ENCODE data around the gene USP3. TPM values are rescaled to one million over a fixed set of nuclear protein-coding genes. Genes with fewer than 3 reads are reported as not detected.

Gene USP3
- total RNA-seq, 4 donors from 2014 or later = 40.4 to 66.2 (median 56.0) TPM

DNA sequence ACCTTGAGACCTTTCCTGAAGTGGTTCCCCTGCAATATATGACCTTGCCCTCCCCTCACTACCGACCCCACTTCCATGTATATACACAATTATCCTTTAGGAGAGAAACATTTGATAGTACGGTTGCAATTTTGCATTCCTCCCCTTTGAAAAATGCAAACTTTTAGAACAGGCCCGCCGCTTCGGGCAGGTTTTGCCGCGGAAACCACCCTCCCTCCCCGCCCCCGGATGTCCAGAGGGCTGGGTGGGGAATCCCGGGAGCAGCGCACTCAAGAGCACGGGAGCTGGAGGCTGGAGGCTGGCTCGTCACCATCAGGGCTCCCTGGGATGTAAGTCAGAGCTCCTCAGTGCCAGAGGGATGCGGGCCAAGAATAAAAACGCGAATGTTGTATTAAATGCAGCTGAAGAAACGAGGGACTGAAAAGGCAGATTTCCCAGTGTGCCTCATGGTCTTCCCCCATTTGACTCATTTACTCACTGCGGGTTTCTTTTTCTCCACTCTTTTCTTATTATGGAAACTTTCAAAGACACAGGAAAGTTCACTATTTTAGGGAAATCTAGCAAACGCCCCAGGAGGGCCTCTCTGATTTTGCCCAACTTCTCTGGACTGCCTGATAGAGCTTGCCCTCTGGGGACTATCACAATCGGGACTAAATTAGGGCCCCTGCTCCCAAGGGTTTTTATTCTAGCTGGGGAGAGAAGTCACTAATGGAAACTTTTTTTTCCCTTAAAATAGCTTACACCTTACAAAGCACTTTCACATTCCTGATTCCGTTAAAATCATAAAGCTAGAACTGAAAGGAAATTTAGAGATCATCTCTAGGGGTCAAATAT lies 2.9 kb upstream of the USP3 start:
- ATAC-seq (ENCODE audit: low FRiP score) (peak; percentile 51), DNase-seq (ENCODE audit: low spot score) (peak; percentile 80)
- TF ChIP-seq CTCF (IDR thresholded peaks at IDR 0.05) = no peak

DNA sequence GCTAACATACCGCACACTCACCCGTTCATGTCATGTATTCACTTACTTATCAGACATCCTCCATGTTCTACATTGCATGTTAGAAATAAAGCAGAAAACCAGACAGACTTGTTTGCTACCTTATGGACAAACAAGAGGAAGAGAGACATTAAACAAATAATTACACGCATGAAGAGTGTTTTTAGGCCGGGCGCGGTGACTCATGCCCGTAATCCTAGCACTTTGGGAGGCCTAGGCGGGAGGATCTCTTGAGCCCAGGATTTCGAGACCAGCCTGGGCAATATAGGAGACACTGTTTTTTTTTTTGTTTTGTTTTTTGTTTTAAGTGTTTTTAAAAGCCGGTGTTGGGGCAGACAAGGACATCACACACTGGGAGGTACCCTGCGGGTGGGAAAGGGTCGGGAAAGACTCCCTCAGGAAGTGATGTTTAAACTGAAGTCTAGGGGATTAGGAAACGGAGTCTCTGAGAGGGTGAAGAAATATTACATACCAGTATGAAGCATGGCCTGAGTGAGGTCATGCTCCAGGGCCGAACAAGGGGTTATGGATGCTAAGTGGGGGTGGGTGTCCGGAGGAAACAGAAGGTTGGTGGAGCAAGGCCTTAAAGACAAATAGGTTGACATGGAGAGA lies 2.1 kb upstream of the USP3 start:
- no peak for TF ChIP-seq CTCF (IDR thresholded peaks at IDR 0.05)
- DNase-seq (ENCODE audit: low spot score) (no peak), ATAC-seq (ENCODE audit: low FRiP score) (no peak)

GRCh38 chr15:63502843-63503738 lies 1.3 kb upstream of the USP3 start:
- TF ChIP-seq CTCF (IDR thresholded peaks at IDR 0.05) = no peak
- DNase-seq (ENCODE audit: low spot score) (peak; percentile 74), ATAC-seq (ENCODE audit: low FRiP score) (peak; percentile 66)

DNA sequence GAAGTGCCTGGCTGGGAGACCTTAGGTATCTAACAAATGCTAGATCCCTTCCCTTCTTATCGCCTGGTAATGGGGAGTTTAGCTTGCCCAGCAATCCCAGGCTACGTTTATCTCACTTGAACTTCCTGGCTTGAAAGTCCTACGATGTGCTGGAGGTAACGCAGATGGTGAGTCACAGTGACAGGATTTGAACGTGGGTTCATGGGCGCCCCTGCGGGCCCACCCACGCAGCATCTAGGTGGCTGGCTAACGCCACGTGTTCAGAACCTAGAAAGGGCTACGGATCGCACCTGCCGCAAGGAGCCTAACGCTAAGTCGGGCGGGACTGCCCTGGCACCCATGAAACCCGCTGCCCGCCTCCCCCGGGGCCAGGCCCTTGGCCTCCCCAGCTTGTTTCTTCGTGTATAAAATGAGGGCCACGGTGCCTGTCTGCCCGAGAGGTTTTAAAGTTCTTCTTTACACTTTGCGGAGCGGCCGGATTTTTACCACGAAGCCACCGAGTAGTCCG lies 600 bp upstream of the USP3 start:
- no peak for TF ChIP-seq CTCF (IDR thresholded peaks at IDR 0.05)
- DNase-seq (ENCODE audit: low spot score) (peak; percentile 45), ATAC-seq (ENCODE audit: low FRiP score) (peak; percentile 69)

DNA sequence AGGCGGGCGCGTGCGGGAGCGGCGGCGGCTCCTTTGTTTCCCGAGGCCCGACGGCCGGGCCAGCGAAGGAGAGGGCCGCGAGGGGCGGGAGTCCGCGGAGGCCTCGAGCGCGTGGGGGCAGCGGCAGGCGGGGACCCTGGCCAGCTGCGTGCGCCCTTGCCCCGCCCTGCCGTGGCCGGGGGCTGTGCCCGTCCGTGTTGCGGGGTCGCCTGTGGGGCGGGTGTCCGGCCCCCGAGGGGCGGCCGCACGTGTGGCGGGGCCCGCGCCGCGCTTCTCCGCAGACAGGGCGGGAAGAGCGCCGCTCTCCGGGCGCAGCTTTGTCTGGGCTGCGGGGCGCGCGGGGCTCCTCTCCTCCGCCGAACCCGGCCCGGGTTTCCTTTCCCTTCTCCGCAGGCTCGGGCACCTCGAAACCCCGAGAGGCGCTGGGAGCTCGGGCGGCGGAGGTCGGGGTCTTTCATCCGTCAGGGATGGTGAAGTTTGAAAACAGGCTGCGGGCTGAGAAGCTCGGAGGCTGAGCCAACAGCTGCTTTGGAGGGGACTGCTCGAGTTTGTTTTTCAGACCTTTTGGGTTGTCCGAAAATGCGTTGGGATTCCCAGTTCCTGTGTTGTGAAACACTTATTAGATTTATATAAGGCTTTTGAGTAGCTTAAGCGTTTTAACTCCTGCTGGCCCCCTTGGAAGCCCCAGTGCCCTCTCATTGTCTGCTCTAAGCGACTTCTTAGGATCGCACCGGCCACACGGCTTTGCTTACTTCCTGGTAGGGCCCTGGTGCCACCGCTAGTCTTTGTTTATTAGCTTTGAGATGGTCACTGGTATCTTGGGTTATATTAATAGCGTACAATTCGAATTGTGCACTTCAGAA lies 817 bp downstream of the USP3 start:
- no peak for DNase-seq (ENCODE audit: low spot score)
- TF ChIP-seq CTCF (IDR thresholded peaks at IDR 0.05) = no peak
- ATAC-seq (ENCODE audit: low FRiP score) = peak; percentile 20

- DNase-seq (ENCODE audit: low spot score) = no peak
- no peak for TF ChIP-seq CTCF (IDR thresholded peaks at IDR 0.05)
- no peak for ATAC-seq (ENCODE audit: low FRiP score)
These were observed 1.4 kb downstream of the USP3 start for GRCh38 chr15:63505842-63506222.

Measured in omental fat pad (tissue), 4 donors.